Panc1 (cell line): ENCODE results near the gene HSPB9.

Experiments
- CTCF ChIP-seq: fragments of 450-650 bp; IDR thresholded peaks from 2 replicates; pipeline ENCODE4 v1.5.1; 2017; ENCODE audit warnings: mild to moderate bottlenecking
- POLR2AphosphoS5 ChIP-seq: IDR thresholded peaks from 2 replicates; pipeline ENCODE4 v1.6.1; 2012; ENCODE audit warnings: mild to moderate bottlenecking, low read depth, low read length, moderate library complexity

- TF ChIP-seq CTCF (no peak), POLR2AphosphoS5 (no peak)
Observed at GRCh38 chr17:42111265-42111636, 11.4 kb upstream of the HSPB9 start.
